Stimulated activated CD4-positive, alpha-beta T cell treated with anti-CD3 and anti-CD28 coated beads, Interleukin-15, amount 100 ng/mL, for 24 hours (primary cell): ENCODE measurements around the gene NADSYN1.
"Not testable (repeated sequence)": the region's sequence is repeated elsewhere in the genome, so short reads cannot be mapped to it uniquely, and the experiment has no call there.

Experiments
- DNase-seq: peaks from one replicate; pipeline ENCODE4 v3.0.0-alpha.2; 2020

NADSYN1 gene

DNA sequence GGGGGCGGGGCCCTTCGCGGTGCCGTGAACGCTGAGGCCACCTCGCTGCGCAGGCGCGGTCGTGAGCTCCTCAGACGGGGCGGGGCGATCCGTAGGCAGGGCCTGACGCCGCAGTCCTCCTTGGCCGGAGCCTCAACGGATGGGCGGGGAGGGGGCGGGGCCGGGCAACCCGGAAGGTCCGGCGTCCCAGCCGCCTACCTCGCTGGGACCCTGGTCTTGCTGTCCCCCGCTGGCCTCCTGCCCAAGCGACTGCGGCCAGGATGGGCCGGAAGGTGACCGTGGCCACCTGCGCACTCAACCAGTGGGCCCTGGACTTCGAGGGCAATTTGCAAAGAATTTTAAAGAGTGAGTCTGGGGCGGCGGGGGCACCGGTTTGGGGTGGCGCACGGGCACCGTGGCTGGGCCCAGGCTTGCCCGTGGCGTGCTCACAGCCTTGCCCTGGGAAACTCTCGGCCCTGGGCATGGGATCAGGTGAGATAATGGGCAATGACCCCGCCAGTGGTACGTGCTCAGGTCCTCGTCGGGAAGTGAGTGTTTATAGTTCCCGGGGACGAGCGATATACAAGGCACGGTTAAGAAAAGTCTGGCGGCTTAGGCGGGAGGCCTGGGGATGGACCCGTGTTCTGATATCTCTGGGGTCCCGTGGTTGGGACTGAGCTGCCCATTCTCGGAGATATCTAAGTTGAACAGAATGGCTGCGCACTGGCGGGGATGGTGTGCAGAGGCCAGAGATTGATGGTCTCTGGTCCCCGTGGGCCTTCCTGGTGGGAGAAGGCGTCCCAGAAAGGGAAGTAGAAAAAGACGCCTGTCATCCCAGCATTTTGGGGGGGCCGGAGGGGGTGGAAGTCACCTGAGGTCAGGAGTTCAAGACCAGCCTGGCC is at the start of gene NADSYN1:
NADSYN1 (plus strand) TSS at position 167 of the 881 bp plus-strand sequence; CDS start at position 261, 94 bp downstream.
- DNase-seq = peak; percentile 96

DNA sequence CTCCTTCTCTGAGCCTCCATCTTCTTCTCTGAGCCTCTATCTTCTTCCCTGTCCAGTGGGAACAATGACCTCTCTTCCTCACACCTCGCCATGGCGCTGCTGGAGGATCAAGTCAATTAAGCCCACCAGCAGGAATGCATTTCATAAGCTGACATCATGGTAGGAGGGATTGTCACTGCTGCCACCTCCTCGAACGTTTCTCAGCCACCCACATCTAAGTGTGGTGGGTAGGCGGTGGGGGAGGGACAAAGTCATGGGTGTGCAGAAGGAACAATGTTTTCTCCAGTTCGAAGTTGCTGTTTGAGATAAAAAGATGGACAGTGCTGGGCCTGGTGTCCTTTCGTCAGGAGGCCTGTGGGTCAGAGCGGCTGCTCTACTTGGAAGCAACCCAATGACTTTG is 48.8 kb upstream of the NADSYN1 start:
- no peak for DNase-seq

DNA sequence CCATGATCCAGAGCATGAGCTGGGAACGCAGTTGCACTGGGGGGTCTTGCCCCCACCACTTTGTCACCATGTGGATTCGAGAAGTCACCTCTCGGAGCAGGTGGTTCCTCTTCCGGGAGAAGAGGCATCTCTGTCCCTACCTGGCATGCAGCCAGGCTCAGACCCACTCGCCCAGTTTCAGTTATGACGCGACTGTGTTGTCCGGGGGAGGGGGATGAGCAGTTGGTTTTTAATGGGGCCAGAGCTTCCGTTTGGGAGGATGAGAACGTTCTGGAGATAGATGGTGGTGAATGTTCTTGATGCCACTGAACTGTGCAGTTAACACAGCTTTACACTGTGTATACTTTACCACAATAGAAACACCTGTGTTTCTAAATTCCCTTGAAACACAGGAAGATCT is 46.3 kb upstream of the NADSYN1 start:
- DNase-seq = no peak

DNA sequence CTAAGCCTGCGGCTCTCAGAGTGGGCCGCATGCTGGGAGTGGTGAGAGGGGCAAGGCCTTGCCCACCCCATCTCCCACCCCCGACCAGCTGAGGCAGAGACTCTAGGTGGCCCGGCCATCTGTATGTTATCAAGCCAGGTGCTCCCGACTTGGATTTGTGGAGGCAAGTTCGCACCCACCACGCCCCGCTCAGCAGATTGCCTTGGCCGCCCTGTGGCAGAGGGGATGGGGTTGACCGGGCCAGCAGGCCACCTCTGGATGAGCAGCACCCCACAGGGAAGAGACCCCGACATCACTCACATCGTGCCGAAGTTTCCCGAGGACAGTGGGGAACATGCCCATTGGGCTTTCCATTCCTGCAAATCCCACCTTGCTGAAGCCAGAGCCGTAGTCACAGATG is 45.6 kb upstream of the NADSYN1 start:
- no peak for DNase-seq

DNA sequence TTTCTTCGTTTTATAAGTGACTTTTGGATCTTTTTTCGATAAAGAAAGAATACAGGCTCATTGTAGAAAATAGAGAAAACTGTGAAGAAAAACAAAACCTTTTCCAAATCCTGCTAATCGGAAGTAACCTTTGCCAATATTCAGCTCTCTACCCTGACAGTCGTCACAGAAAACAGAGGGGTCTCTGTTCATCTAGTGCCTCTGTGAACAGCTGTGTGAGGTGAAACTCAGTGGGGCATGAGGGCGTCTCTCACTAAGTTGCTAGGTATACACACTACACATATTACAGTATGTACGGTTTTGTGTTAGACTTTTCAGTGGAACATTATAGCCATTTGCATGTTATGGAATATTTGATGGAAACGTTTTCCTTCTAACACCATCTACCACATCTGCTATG is 44.2 kb upstream of the NADSYN1 start:
- DNase-seq = no peak

DNA sequence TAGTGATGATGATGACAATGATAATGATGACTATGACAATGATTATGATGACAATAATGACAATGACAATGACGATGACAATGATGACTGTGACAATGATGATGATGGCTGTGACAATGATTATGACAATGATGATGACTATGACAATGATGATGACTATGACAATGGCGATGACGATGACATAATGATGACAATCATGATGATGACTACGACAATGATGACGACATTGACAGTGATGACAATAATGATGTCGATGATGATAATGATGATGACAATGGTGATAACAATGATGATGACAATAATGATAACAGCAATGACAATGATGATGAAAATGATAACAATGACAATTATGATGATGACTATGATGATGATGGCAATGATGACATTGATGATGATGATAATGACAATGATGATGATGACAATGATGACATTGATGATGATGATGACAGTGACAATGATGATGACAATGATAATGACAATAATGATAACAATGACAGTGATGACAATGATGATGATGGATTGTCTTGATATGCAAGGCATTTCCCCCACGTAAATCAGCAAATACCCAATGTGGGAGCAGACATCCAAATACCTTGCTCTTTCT is 42.5 kb upstream of the NADSYN1 start:
- DNase-seq = no peak

DNA sequence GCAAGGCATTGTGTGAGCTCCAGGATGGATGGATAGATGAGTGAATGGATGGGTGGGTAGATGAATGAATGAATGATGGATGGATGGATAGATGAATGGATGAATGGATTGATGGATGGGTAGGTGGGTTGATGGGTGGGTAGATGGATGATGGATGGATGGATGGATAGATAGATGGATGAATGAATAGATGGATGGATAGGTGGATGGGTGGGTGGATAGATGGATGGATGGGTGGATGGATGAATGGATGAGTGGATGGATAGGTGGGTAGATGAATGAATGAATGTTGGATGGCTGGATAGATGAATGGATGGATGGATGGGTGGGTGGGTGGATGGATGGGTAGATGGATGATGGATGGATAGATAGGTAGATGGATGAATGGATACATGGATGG is 38.4 kb upstream of the NADSYN1 start:
- no peak for DNase-seq

DNA sequence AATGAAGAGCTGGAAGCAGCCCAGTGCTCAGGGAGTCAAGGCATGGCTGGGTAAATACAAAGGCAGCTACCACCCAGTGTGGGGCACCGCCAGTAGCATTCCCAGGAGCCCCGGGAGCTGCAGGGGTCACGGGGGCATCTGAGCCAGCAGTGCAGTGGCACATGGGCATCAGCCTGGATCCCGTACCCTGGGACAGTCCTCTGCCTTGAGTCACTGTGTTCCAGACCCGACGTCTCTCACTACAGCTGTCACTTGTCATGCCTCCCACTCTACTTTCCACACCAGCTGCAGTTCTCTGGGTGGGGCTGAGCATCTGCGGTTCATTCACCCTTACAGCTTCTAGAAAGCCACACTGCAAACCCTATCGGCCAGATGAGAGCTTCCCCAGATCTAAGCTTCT is 34.4 kb upstream of the NADSYN1 start:
- DNase-seq = peak; percentile 24

DNA sequence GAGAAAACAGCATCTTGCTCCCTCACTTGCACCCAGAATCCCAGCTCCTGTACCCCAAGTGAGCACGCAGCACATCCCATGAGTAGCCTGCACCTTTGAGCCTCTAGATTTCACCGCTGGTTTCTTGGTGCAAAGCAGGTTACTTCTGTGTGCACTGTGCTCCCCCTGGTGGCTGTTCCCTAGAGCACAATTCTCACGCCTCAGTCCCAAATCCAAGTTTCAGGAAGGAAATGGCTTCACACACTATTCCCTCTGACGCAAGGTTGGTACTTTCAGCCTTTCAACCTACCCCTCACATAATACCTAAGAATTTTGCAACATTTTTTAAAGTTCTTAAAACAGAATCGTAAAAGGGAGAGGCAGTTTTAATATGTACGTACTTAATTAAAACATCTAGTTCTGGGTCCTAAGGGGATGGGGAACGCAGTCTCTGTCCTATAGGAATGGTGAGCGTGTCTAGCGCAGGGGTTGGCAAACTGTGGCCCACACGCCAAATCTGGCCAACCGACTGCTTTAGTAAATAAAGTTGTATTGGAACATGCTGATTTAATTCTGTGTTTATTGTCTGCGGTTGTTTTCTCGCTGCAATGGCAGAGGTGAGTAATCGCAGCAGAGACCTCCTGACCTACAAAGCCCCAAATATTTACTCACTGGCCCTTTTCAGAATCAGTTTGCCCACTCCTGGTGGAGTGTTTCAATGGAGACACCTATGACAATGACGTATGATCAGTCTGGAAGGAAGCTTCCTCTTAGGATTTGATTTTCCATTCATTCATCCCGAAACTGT is 32.4 kb upstream of the NADSYN1 start:
- DNase-seq = peak; percentile 25

DNA sequence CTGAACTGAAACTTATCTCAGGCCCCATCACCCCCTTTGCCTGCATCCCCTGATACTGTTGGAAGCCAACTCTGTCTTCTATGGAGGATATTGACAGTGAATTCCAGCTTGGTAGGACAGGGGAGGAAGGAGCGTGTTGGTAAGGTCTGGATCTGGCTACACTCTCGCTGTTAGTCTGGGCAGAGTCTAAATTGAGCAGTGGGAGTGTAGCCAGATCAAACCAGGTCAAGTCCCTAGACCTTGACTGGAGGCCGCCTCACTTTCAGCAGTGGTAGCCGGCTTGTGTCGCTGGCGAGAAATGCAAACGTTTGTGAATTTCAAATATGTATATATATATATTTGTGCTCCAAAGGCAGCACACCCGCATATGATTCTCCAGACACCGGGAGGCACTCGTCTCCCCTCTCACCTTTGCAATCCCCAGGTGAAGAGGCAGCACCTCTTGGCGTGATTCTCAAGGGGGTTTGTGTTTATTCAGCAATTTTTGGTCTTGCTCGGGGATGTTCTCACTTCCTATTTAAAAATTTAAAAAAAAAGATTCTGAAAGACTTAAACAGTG is 31.5 kb upstream of the NADSYN1 start:
- no peak for DNase-seq

DNA sequence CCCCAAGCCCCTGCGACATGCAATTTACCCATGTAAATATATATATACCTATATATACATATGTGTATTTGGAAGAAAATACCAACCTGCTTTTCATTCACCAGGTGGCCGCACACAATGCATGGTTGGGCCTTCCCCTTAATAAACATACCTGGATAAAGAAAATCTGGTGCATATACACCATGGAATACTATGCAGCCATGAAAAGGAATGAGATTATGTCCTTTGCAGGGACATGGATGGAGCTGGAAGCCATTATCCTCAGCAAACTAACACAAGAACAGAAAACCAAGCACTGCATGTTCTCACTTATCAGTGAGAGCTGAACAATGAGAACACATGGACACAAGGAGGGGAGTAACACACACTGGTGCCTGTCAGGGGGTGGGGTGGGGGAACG is 30.7 kb upstream of the NADSYN1 start:
- DNase-seq = not testable (repeated sequence)

DNA sequence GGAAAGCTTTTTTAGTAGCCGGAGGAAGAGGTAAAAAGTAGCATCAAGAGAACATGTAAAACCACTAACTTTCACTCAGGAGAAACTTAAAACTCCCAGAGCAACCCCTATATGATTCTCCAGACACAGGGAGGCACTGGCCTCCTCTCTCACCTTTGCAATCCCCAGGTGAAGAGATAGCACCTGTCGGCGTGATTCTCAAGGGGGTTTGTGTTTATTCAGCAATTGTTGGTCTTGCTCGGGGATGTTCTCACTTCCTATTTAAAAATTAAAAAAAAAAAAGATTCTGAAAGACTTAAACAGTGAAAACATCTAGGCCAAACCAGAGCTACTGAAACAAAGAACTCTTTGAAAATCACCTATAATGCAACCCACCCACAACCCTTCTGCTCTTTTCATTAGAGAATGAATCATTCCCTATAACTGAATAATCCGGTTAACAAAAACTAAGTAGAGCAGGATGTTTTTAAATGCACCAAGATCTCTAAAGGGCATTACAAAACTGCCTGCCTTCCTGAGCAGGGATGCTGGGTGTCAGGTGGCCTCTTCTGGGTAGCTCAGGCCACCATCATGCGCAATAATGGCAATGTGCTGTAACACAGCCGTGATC is 29.7 kb upstream of the NADSYN1 start:
- no peak for DNase-seq

DNA sequence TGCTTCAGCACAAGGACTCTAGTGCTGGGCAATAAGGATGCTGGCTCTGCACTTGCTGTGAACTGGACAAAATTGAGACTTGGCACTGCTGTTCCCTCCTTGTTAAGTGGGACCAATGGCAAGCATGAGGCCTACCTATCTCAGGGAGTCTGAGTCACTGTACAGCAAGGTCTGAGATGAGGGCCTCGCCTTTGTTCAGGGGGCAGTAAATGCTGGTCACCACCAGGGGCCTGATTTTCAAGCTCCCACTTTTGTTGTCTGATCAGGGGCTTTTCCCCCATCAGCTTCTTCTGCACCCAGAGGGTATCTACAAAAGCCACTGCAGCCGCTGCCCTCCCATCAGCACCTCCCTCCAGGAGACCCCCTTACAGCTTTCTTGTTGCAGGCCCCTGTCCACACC is 27.6 kb upstream of the NADSYN1 start:
- no peak for DNase-seq

DNA sequence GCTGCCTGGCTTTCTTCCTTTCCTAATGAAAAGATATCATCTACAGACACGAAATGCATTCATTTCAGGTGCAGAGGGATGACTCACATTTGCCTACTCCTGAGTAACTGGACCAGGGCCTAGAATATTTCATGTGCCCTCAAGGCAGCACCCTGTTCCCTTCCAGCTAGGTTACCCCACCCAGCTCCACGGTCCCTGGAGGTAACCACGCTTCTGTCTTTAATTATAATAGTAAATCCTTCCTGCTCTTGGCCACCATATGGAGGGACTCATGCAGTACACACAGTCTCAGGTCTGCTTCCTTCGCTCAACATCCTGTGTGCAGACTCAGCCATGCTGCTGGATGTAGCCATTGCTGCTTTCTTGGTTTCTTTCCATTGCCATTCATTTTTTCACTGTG is 27.1 kb upstream of the NADSYN1 start:
- peak; percentile 14 for DNase-seq

DNA sequence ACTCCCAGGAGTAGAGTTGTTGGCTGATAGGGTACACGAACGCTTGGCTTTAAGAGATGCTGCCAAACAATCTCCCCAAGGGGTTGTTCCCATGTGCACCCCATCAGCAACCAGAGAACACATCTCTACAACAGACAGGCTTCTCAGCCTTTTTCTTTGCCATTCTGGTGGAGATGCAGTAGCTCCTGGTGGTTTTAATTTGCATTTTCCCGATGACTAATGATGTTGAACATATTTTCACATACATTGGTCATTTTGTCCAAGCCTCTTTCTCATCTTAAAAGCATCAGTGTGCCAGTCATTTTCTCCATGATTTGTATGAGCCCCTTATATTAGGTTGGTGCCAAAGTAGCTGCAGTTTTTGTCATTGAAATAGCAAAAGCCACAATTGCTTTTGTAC is 26.6 kb upstream of the NADSYN1 start:
- no peak for DNase-seq

DNA sequence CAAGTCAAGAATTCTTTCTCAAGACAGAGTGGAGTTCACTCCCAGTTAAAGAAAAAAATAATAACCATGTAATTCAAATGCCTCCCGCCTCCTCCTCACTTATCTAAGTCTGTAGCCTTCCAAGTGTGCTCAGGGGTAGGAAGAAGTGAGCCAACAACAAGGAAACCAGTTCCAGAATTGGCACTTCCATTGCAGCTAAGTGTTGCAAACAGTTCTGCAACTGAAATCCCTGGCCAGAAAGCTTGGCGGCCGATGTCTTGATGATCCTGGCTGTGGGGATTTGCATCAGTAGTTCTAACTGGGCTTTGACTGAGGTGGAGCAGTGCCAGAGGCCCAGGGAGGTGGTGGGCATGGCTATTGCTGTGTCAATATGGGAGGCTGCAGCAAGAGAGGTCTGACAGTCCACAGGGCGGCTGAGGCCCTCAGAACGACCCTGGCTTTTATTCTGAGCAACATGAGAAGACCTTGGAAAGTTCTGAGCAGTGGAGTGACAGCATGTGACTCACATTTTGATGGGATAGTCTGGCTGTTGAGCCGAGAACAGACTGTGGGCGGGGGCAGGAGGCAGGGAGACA is 24.1 kb upstream of the NADSYN1 start:
- DNase-seq = no peak

DNA sequence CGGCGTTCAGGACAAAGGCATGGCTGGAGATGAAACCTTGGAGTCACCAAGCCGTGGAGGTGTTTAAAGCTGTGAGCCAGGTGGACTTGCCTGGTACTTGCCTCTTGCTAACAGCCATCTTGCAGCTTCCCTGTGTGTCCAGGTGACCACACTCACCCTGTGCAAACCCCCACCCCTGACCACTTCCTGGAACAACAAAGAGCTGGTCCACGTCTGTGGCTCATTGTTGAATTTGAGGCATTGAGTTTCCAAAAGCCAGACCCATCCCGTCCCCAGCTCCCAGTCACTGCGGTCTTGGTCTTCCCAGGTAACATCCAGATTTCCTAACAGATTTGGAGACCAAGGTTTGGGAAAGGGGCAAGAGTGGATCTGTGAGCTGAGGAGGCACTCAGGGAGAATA is 23.3 kb upstream of the NADSYN1 start:
- DNase-seq = no peak

DNA sequence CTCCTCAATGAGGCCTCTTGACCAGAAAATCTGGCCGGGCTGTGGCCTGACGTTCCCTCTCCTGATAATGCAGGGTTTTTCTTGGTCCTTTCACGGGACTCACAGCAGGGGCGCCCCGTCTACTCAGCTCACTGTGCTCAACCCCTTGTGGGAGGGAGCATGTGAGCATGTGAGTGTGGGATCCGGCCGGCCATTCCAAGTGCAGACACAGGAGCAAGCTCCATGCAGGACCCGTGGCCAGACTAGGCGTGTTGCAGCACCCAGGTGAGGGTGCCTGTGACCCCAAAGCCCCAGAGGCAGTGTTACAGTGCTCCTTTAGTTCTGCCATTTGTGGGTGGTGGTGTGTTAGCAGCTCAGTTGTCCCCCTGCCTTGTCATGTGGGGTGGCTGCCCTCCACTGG is 22.8 kb upstream of the NADSYN1 start:
- DNase-seq = no peak

DNA sequence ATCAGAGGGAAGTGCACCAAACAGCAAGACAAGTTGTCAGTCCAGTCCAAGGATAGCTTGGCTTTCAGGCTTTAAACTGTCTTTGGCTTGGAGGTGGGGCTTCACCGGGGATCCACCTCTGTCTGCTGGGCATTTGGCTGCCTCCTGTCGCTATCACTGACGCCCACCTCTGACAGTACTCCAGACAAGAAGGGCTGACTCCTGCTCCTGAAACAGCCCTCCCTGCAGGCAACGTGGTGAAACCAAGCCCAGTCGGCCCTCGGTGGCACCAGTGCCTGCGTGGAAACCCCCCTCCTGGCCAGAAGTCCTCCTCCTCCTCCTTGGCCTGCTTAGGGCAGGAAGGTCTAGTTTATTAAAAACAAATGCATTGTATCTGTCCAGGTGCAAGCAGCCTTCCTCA is 21.7 kb upstream of the NADSYN1 start:
- no peak for DNase-seq

DNA sequence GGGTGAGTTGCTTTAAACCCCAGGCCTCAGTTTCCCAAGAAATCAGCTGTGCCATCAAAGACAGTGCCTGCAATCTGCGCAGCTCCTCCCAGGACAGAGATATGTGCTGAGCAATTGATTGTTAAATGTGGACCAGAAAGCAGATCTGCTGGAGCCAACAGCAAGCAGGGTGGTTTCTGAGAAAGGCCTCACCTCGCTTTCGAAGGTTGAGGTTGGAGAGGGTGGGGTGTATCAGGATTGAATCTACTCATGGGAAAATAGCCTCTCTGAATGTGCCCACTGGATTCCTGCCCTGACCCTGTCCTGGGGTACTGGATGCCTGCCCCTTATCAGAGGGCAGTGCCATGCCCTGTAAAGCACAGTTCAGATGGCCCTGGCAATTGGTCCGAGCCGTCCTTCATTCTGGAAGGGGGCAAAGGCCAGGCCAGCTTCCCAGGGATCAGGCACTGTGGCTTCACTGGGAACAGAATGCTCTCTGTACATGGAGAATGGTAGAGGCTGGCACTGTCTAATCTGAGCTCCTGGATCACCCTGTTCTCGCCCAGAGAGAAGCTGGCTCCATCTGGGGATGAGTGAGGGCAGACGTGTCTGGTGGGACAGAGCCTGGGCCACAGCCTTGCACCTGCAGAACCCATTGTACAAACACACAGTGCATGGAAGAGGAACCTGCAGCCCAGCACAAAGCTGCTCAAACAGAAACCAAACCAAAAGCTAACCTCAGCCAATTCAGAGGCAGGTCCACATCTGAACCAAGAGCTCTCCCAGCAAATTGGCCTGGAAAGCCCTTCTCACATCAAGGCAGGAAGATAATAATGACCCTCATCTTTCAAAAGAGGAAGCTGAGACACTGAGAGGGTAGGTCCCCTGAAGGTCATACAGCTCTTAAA is 20.0 kb upstream of the NADSYN1 start:
- DNase-seq = no peak

DNA sequence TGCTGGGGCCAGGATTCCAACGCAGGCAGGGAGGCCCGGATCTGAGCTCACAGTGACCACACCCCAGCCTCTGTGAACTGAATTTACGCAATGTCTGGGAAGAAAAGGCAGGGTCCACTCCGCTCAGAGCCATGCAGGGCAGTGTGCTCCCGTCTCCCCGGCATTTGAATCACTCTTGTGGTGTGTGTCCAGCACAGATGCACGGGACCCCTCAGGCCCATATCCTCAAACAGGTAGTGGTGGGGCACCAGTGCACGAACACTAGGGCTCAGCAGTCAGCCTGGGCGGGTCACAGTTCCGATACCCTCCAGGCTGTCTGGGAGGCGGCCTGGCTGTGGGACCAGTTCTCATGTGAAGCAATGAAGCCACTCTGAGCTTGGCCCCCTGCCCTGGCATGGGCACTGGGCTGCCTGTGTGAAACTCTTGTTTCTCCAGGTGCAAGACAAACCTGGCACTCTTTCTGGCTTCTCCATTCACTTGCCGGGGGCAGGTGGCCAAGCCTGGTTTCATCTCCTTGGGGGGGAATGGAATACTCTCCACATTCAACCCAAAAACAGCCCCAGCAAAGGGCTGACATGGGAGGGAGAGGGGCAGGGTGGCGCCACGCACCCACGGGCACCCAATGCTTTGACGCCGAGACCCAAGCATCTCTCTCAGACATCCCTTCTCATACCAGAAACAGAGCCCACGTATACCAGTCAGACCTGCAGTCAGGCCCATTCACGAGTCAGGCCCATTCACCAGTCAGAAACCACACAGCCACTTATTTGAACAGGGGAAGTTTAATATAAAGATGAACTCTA is 19.2 kb upstream of the NADSYN1 start:
- no peak for DNase-seq
